GM12872 (cell line): Measurements from ENCODE around the gene FAM193B.

Experiments
- TF ChIP-seq, protein P1 (sequence below): IDR thresholded peaks from 3 replicates; pipeline ENCODE4 v1.5.1; 2011; ENCODE audit warnings: low read depth, mild to moderate bottlenecking, low read length, moderate library complexity; ENCODE audit not compliant: insufficient read depth

Gene FAM193B

DNA sequence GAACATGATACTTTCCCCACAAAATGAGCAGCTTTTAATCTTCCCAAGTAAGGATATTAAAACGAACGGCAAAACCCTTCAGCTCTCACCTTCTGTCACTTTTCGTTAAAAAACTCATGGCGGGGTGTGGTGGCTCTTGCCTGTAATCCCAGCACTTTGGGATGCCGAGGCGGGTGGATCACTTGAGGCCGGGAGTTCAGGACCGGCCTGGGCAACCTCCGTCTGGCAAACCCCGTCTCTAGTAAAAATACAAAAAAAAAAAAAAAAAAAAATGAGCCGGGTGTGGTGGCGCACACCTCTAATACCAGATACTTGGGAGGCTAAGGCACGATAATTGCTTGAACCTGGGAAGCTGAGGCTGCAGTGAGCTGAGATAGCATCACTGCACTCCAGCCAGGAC is 38.5 kb upstream of the FAM193B start:
- TF ChIP-seq, protein P1, sequence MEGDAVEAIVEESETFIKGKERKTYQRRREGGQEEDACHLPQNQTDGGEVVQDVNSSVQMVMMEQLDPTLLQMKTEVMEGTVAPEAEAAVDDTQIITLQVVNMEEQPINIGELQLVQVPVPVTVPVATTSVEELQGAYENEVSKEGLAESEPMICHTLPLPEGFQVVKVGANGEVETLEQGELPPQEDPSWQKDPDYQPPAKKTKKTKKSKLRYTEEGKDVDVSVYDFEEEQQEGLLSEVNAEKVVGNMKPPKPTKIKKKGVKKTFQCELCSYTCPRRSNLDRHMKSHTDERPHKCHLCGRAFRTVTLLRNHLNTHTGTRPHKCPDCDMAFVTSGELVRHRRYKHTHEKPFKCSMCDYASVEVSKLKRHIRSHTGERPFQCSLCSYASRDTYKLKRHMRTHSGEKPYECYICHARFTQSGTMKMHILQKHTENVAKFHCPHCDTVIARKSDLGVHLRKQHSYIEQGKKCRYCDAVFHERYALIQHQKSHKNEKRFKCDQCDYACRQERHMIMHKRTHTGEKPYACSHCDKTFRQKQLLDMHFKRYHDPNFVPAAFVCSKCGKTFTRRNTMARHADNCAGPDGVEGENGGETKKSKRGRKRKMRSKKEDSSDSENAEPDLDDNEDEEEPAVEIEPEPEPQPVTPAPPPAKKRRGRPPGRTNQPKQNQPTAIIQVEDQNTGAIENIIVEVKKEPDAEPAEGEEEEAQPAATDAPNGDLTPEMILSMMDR, result no peak

DNA sequence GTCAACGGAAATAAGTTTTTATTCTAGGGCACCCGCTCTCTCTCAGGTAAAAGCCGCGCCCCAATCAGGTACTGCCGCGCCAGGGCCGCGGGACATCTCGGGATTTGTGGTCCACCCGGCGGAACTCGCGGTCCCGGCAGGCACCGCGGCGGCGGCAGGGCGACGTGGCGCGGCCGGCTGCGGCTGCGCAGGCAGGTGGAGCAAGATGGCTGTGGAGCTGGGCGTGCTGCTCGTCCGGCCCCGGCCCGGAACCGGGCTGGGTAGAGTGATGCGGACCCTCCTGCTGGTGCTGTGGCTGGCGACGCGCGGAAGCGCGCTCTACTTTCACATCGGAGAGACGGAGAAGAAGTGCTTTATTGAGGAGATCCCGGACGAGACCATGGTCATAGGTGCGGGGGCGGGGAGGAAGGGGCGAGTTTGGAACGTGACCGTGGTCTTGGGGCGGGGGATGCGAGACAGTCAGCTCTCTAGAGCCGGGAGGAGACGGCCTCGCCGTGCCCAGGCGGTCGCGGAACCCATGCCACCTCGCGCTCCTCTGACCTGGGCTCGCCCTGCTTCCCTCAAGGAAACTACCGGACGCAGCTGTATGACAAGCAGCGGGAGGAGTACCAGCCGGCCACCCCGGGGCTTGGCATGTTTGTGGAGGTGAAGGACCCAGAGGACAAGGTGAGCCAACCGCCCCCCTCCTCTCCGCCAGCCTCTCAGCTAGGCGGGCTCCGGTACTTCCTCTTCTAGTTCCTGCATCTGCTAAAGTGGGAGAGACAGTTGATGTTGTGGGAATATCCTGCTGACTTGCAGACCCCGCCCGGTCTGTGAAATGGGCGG is 37.9 kb upstream of the FAM193B start, which contains the start of gene TMED9:
Gene TMED9 (plus strand): TSS at position 194 of the 825 bp plus-strand sequence. CDS start 12 bp downstream, at position 206.
- TF ChIP-seq, protein P1, result no peak

DNA sequence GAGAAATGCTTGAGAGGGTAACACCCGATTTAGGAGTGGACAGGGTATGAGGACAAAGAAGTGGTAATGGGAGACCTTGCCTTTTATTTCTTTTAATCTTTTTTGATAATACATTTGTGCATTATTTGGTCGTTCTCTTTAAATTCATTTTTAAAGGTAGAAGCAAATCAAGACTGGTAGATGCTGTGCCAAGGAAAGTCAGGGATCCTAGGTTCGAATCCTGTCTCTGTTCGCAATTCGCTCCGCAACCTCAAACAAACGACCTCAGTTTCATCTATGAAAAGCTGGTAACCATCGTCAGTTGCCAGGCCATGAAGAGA is 37.3 kb upstream of the FAM193B start:
- TF ChIP-seq, protein P1, result no peak

DNA sequence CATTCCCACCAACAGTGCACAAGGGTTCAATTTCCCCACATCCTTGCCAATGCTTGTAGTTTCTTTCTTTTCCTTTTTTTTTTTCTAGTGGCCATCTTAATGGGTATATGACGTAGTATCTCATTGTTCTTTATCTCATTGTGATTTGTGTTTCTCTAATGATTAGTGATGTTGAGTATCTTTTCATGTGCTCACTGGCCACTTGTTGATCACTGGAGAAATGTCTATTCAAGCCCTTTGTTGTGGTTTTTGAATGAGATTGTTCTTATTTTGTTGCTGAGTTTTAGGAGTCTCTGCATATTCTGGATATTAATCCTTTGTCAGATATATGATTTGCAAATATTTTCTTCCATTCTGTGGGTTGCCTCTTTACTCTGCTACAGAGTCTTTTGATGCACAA is 36.0 kb upstream of the FAM193B start:
- TF ChIP-seq, protein P1, result no peak

DNA sequence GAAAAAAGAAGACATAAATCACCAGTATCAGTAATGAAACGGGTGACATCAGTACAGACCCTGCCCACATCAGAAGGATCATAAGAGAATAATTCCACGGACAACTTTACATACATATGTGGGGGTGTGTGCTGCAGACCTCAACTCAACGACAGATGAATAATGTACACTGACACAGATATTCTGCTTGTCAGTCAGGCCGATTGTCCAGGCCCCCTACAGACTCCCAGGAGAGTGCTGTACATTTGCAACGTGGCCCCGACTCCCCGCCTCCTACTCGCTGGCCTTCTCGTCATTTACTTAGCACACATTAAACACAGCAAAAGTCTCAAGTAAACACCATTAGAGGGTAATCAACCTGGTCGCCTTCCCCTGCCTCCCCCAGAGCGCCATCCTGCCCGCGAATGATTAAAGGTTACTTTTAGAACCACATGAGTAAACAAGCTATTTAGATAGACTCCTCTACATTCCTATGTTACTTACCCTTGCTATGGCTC is 34.1 kb upstream of the FAM193B start:
- TF ChIP-seq, protein P1, result no peak

DNA sequence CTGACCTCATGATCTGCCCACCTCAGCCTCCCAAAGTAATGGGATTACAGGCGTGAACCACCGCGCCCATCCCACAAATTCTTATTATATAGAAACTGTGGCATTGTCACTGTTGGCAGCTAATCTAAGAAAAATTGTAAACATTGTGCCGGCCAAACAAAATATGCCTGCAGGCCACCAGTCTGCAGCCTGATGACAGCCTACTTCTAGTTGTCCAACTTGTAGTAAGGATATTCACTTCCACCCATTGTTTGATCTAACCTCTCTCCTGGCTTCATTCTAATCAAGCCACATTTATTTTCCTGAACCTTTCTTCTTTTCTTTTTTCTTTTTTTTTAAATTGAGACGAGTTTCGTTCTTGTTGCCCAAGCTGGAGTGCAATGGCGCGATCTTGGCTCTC is 24.0 kb upstream of the FAM193B start:
- TF ChIP-seq, protein P1, result no peak

DNA sequence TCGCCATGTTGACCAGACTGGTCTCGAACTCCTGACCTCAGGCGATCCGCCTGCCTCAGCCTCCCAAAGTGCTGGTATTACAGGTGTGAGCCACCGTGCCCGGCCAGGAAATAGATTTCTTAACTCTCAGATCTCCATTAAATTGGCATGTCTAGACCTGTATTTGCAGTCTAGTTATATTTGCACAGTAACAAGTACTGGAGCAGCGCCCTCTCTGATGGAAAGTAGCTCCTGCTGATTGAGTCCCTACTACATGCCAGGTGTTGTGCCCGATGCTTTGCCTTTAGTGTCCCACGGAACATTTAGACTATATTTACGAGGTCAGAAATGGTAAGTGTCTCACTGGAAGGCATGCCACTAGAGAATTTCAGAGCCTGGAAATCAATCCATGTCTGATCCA is 21.8 kb upstream of the FAM193B start:
- TF ChIP-seq, protein P1, result 0 out of 3 replicates have a peak, but pooled peaks have one; percentile 4
